A204.1 (cell line): Measurements from ENCODE around the gene TIMMDC1.
"Not testable (repeated sequence)": the region's sequence is repeated elsewhere in the genome, so short reads cannot be mapped to it uniquely, and the experiment has no call there.

Experiments
- FAIRE-seq: peaks from 2 replicates; lab custom pipeline; 2012; peaks lifted over from hg19 to GRCh38; lab: Jason Lieb, UNC

Gene TIMMDC1

DNA sequence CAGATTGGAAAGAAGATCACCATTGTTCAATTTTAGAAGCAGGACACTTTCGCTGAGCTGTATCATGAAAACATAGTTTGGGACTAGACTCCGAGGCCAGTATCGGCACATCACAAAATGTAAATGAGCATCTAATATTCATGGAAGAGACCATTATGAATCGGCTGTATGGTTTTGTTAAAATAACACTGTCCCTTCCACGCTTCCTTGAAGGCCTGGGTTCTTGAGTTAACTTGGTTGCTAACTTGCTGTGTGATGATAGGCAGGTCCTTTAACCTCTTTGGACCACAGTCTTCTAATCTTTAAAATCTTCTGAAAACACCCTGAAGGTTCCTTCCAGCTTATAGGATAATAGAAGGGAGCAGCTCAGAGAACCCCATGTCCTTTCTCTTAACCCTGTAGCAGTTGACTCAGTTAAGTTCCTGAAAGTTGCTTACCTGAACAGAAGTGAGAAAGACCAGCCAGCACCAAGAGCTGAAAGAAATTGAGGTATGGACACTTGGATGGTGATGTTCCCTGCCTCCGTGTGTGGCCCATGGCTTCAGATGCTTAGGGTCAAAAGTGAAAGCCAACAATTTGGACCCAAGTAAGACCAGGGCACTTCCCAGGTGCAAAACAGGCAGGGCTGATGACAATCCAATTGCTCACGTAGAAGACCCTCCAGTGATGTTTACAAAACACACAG is 59.0 kb downstream of the TIMMDC1 start:
- FAIRE-seq, result no peak

DNA sequence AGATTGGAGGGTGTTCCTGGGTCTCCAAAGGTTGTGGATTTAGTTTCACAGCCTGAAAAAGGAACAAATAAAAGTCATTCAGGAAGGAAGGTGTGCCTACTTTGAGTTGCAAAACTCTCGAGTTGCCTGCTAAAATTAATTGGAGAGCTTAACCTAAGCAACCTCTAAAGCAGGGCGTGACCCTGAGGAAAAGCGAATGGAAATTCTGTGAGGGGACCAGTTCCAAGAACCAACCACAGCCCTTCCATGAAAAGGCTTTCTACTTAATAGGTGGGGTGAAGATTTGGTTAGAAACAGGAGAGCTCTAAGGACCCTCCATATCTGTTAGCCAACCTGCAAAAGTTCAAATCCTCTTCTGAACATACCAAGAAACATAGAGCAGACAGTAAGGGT is 59.5 kb downstream of the TIMMDC1 start:
- no peak for FAIRE-seq

- no peak for FAIRE-seq
Observed at GRCh38 chr3:119558626-119559317, 60.4 kb downstream of the TIMMDC1 start.

DNA sequence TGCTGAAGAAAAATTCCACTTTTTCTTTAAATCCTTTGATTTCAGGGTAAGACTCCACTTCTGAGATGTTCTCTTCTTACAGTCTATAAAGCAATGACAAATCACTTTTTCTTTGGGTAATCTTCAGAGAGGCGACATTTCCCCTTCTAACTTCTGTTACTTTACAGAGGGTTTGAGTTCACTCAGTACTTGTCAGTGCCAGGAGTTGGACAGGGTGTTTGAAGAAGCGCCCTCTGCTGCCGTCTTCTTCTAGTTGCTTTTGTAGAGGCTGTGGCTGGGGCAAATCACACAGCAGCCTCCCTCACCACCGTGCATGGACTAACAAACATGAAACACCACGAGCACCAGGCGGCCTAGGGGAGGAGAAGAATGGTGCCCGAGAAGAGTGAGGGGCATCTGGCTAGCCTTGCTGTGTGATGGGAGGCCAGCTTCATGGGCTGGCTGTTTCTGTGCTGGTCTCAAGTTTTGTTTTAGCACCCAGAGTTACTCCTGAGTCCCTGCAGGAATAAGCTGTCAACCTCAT is 61.2 kb downstream of the TIMMDC1 start, which contains the start of gene CD80:
TSS of gene CD80 (minus strand) at position 174 of the 523 bp plus-strand sequence. CDS start 1,886 bp downstream, outside the sequence.
- FAIRE-seq, result peak; percentile 43

DNA sequence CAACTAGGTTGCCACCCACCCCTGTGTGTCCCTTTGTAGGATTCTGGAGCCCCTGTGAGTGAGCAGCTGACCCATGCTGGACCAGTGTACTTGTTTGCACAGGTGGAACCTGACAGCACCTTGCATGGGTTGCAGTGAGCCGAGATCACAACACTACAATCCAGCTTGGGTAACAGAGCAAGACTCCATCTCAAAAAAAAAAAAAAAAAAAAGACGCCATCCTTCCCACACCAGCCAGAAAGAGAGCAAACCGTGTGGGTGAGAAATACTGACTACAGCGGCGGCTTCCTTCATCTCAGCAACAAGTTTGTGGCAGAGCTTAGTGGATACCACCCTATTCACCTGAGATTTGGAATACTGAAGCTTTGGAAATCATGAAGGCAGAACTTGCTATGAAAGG is 61.8 kb downstream of the TIMMDC1 start:
- FAIRE-seq, result no peak

DNA sequence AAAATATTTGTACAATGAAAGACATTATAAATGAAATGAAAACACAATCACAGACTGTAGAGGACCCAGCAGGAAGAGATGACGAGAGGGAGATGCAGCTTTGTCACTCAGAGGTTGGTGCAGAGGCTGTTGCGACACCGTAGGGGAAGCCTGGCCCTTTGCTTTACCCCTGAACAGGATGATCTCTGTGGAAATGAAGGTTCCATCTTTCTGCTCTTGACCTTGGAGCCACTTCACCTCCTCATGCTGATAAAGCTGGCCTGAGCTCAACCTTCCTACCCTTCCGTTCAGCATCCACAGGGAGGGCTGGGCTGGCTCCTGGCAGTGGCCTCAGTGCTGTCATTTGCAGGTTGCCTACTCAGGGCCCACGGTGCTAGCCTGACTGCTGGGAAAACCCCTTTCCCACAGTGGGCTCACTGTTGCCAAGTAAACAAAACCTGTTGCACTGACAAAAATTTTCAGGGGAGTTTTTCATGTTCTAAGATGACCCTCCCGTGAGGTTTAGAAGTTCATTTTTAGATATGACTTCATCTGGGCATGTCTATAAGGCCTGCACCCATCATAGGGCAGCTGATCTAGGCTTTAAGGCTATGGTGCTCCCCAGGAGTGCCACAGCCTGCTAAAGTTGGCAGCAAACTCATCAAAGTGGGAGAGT is 64.1 kb downstream of the TIMMDC1 start:
- FAIRE-seq, result no peak

DNA sequence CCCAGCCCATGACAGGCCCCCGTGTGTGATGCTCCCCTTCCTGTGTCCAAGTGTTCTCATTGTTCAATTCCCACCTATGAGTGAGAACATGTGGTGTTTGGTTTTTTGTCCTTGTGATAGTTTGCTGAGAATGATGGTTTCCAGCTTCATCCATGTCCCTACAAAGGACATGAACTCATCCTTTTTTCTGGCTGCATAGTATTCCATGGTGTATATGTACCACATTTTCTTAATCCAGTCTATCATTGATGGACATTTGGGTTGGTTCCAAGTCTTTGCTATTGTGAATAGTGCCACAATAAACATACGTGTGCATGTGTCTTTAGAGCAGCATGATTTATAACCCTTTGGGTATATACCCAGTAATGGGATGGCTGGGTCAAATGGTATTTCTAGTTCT is 65.0 kb downstream of the TIMMDC1 start:
- not testable (repeated sequence) for FAIRE-seq

- FAIRE-seq, result no peak
Observed at GRCh38 chr3:119569156-119569555, 70.8 kb downstream of the TIMMDC1 start.

DNA sequence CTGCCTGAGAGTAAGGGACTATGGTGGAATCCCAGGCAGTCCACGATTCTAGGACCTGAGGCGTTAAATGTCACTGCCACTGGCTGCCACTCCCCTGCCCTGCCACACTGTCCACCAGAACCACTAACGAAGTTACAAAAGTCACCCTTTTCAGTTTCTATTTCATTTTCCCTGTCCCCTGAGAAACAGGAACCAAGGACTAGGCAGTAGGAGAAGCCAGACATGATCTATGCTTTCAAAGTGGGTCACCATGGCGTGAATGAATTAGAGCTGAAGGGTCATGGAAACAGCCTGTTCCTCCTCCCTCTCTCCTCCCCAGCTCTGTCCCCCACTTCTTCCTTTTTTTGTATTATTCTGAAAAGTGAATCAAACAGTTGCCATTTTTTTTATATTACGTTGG is 71.9 kb downstream of the TIMMDC1 start:
- FAIRE-seq, result no peak

DNA sequence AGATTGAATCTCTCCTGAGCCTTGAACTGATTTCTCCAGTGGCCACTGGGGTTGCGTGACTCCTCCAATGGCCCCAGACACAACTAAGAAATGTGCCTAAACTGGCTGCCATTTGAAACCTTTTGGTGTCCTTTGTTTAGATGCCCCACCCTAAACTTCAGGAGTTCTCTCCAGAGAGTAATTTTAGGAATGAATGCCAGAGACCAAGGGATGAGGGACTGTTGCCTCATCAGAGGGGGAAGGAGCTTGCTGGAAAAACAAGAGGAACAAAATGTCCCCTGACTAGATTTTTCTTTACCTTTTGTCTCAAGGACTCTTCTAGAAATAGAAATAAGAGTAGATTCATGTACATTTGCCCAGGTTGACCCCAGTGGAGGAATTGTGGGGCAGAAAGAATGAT is 72.9 kb downstream of the TIMMDC1 start:
- no peak for FAIRE-seq

GRCh38 chr3:119571688-119572087 is 73.3 kb downstream of the TIMMDC1 start:
- no peak for FAIRE-seq
